Fibroblast of lung (primary cell): ENCODE data around the gene GHDC. TPM values are rescaled to one million over a fixed set of nuclear protein-coding genes. Genes with fewer than 3 reads are reported as not detected.
A peak's percentile ranks its signal among the peaks of the same experiment; 100 is the strongest.

Experiments used
- DNase-seq, 2 donors: peaks; one replicate each; pipeline versions ENCODE4 v3.0.0 to v3.0.0-alpha.2; 2010; ENCODE audit warnings: low read depth in 2 of 2
- H2AFZ ChIP-seq: 2 replicates; pipeline ENCODE4 v1.5.1; 2012; ENCODE audit warnings: low read length, control low read depth, inconsistent platforms
- H3K27ac ChIP-seq: 2 replicates; pipeline ENCODE4 v1.5.1; 2011; ENCODE audit warnings: low read length, control low read depth; ENCODE audit not compliant: insufficient read depth
- H3K27me3 ChIP-seq: 2 replicates; pipeline ENCODE4 v1.5.1; 2011; ENCODE audit warnings: mild to moderate bottlenecking, low read length; ENCODE audit not compliant: control insufficient read depth, insufficient read depth
- H3K36me3 ChIP-seq: 2 replicates; pipeline ENCODE4 v1.5.1; 2011; ENCODE audit warnings: low read length; ENCODE audit not compliant: control insufficient read depth, insufficient read depth
- H3K4me1 ChIP-seq: 2 replicates; pipeline ENCODE4 v1.5.1; 2011; ENCODE audit warnings: low read length; ENCODE audit not compliant: control insufficient read depth, insufficient read depth; ENCODE audit errors: extremely low read depth
- H3K4me2 ChIP-seq: 2 replicates; pipeline ENCODE4 v1.5.1; 2011; ENCODE audit warnings: low read length, control low read depth; ENCODE audit not compliant: insufficient read depth; ENCODE audit errors: extremely low read depth
- H3K4me3 ChIP-seq, 4 experiments: fragments of 200-600 bp in 1 of 4; sonication (generic) in 1 of 4; replicated peaks in 1 of 4; 2 replicates each; pipeline ENCODE4 v1.5.1; 2011 to 2016; ENCODE audit warnings: low read length in 4 of 4, low read depth in 3 of 4, mild to moderate bottlenecking in 3 of 4, control low read depth in 2 of 4, inconsistent platforms in 1 of 4, mixed read lengths in 1 of 4; ENCODE audit not compliant: insufficient read depth in 1 of 4; ENCODE audit errors: control extremely low read depth in 1 of 4
- H3K79me2 ChIP-seq: 2 replicates; pipeline ENCODE4 v1.5.1; 2012; ENCODE audit warnings: mild to moderate bottlenecking, low read length, inconsistent platforms; ENCODE audit not compliant: control insufficient read depth, insufficient read depth
- H3K9ac ChIP-seq: 2 replicates; pipeline ENCODE4 v1.5.1; 2011; ENCODE audit warnings: mild to moderate bottlenecking, low read length, control low read depth; ENCODE audit not compliant: insufficient read depth
- H3K9me3 ChIP-seq: 2 replicates; pipeline ENCODE4 v1.5.1; 2012; ENCODE audit warnings: low read depth, low read length; ENCODE audit not compliant: control insufficient read depth, insufficient read depth
- H4K20me1 ChIP-seq: 2 replicates; pipeline ENCODE4 v1.5.1; 2011; ENCODE audit warnings: low read length; ENCODE audit not compliant: control insufficient read depth, insufficient read depth; ENCODE audit errors: extremely low read depth
- EZH2 ChIP-seq: IDR thresholded peaks from 2 replicates; pipeline ENCODE4 v1.5.1; 2012; ENCODE audit warnings: low read length, control low read depth, mild to moderate bottlenecking; ENCODE audit errors: missing control alignments
- polyA plus RNA-seq, 2 donors: library from polyadenylated mRNA; depleted of rRNA in 1 of 2; stranded (reverse) in 1 of 2; unstranded in 1 of 2; fragments of >200 nt; gene quantifications; 2 replicates each; pipeline ENCODE4 v1.2.1, GENCODE V29; 2011 to 2012; ENCODE audit warnings: missing spikeins in 1 of 2
- total RNA-seq: library from RNA; depleted of rRNA; stranded (reverse); fragments of >200 nt; gene quantifications from 2 replicates; pipeline ENCODE4 v1.2.1, GENCODE V29; 2014
- TF ChIP-seq, protein P1 (sequence below), 2 donors: IDR thresholded peaks in 1 of 2; conservative IDR thresholded peaks in 1 of 2; 1 replicate in 1 of 2; 2 replicates in 1 of 2; pipeline ENCODE4 v1.5.1; 2011 to 2012; ENCODE audit warnings: low read length in 2 of 2, control low read depth in 1 of 2, inconsistent platforms in 1 of 2, low read depth in 1 of 2, mild to moderate bottlenecking in 1 of 2

Gene GHDC
- total and polyA plus RNA-seq, 2 donors (not counting 1 experiment from before 2014, with no cell fraction given): 6.7 to 26.6 TPM

DNA sequence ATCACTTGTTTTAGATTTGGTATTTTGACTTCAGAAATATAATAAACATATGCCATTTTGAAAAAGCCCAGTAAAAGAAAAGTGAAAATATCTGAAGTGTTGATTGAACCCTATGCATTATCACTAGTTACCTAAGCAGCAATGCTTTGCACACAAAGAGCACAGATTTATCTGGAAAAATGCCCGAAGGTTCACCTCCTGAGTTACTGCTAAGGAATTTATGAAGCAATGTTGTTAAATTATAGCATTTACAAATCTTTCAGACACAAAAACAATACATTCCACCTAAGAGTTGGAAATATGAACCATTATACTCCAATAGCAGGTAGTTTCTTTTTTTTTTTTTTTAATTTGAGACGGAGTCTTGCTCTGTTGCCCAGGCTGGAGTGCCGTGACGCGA lies 38.9 kb upstream of the GHDC start:
- Histone ChIP-seq H3K9ac (no peak overlapping the region), H2AFZ (no peak overlapping the region), H3K9me3 (no peaks in the 10 kb centered on the region), H4K20me1 (peaks cover 2% of the 10 kb centered on the region), H3K4me1 (peaks cover 1% of the 10 kb centered on the region), H3K27me3 (no peaks in the 10 kb centered on the region), H3K79me2 (no peaks in the 10 kb centered on the region), H3K36me3 (no peaks in the 10 kb centered on the region), H3K4me2 (no peak overlapping the region), H3K27ac (no peak overlapping the region), H3K4me3 (no peak overlapping the region)
- no peak for TF ChIP-seq EZH2
- TF ChIP-seq, protein P1, sequence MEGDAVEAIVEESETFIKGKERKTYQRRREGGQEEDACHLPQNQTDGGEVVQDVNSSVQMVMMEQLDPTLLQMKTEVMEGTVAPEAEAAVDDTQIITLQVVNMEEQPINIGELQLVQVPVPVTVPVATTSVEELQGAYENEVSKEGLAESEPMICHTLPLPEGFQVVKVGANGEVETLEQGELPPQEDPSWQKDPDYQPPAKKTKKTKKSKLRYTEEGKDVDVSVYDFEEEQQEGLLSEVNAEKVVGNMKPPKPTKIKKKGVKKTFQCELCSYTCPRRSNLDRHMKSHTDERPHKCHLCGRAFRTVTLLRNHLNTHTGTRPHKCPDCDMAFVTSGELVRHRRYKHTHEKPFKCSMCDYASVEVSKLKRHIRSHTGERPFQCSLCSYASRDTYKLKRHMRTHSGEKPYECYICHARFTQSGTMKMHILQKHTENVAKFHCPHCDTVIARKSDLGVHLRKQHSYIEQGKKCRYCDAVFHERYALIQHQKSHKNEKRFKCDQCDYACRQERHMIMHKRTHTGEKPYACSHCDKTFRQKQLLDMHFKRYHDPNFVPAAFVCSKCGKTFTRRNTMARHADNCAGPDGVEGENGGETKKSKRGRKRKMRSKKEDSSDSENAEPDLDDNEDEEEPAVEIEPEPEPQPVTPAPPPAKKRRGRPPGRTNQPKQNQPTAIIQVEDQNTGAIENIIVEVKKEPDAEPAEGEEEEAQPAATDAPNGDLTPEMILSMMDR (conservative IDR thresholded peaks at IDR 0.05 in 1 of 2, IDR thresholded peaks at IDR 0.05 in 1 of 2; ENCODE audit: low read depth in 1 of 2, low read length in 2 of 2): no peak
- DNase-seq: peak in 1 of 2 donors; percentile 69

DNA sequence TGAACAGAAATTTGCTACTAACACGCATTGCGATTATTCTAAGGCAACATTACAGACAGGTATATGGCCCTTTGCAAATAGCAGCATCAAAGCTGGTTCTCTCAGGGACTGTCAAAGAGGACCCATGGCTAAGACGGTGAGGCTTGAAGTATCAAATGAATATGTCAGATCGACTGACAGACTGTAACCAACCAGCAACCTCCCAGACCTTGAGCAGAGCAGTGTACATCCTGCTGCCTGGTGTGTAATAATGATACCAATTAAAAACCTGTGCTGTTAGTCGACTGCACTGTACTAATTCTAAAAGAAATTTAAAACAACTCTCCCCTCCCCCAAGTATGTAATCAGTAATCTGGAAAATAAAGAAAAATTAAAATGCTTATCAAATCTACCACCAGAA lies 35.9 kb upstream of the GHDC start:
- H3K4me1 ChIP-seq: peaks cover 2% of the 10 kb centered on the region
- H3K36me3 ChIP-seq: no peaks in the 10 kb centered on the region
- no peaks in the 10 kb centered on the region for H3K9me3 ChIP-seq
- H3K27me3 ChIP-seq: no peaks in the 10 kb centered on the region
- TF ChIP-seq EZH2: no peak
- TF ChIP-seq, protein P1 (conservative IDR thresholded peaks at IDR 0.05 in 1 of 2, IDR thresholded peaks at IDR 0.05 in 1 of 2; ENCODE audit: low read depth in 1 of 2, low read length in 2 of 2): no peak
- no peak for DNase-seq
- H3K79me2 ChIP-seq: no peaks in the 10 kb centered on the region
- H3K27ac ChIP-seq: no peak overlapping the region
- H2AFZ ChIP-seq: no peak overlapping the region
- no peak overlapping the region for H3K4me3 ChIP-seq
- H3K9ac ChIP-seq: no peak overlapping the region
- no peak overlapping the region for H3K4me2 ChIP-seq
- no peaks in the 10 kb centered on the region for H4K20me1 ChIP-seq

DNA sequence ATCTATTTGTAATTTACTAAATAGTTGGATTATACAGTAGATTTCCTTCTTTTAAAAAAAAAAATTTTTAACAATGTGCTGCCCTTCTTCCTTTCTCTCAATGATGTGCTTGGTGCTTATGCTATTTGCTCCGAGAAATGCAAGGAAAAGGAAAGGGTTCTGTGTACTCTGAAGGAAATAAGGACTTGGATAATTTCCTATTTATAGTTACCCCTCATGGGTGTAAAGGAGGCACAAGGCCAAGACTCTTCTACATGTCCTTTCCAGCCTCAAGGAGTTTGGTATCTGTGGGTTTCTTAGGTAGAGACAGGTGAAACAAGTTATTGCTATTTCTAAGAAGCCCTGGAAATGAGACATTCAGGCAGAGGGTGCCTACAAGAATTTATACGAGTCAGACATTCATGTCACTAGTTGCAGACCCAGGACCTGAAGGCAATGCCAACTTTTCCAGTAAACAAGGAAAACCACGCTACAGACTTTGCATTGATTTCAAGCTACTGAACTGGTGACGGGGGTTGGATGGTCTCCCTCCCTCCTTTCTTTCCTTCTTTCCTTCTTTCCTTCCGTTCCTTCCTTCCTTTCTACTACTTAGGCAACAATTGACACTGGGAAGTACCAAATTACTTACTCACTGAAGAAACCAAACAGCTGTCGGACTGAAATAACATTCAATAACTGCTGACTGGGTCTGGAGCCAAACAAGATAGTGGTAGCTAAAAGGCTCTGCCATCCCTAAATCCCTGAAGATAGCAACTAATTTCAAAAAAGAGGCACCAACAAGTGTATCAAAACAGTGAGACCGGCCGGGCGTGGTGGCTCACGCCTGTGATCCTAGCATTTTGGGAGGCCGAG lies 33.8 kb upstream of the GHDC start:
- Histone ChIP-seq H3K4me3 (no peak overlapping the region), H2AFZ (no peak overlapping the region), H3K4me2 (no peak overlapping the region)

More for the DNA sequence above, 33.8 kb upstream of the GHDC start:
- Histone ChIP-seq H3K79me2 (no peaks in the 10 kb centered on the region), H3K4me1 (peaks cover 2% of the 10 kb centered on the region), H3K27ac (no peak overlapping the region), H4K20me1 (no peaks in the 10 kb centered on the region), H3K27me3 (no peaks in the 10 kb centered on the region), H3K36me3 (peaks cover 3% of the 10 kb centered on the region), H3K9ac (no peak overlapping the region), H3K9me3 (no peaks in the 10 kb centered on the region)
- DNase-seq: peak in 1 of 2 donors; percentile 57
- TF ChIP-seq EZH2: no peak
- TF ChIP-seq, protein P1 (conservative IDR thresholded peaks at IDR 0.05 in 1 of 2, IDR thresholded peaks at IDR 0.05 in 1 of 2; ENCODE audit: low read depth in 1 of 2, low read length in 2 of 2): no peak
